HG02938 (cell line): ENCODE measurements around the gene ERFL.

Experiments used
- ATAC-seq: cut with Tn5 transposase; IDR thresholded peaks from one replicate; pipeline ENCODE4 v1.9.1; 2021; ENCODE audit warnings: mild to moderate bottlenecking, moderate library complexity; ENCODE audit not compliant: unreplicated experiment

ERFL gene

DNA sequence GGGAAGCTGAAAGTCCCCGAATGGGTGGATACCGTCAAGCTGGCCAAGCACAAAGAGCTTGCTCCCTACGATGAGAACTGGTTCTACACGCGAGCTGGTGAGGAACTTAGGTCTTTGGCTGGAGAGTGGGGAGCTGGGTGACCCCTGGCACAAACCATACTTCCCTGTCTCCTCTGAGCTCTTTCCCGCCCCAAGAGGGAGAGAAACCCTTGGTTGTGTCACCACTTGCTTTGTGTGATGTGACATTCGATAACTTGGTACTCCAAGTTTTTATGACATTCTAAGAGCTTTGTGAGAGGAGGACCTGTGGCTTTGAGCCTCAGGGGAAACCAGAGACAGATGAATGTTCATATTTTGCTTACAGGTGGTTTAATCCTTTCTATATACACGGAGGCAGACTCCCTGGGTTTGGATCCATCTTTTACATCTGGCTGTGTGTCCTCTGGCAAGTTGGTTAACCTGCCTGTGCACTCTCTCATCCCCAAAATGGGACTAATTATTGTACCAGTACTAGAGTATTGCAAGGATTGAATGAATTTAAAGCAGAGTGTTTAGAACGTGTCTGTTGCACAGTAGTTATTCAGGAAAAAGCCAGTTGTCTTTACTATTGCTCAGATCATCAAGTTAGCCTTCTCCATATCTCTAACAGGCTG lies 67.0 kb downstream of the ERFL start:
- no peak for ATAC-seq

- no peak for ATAC-seq
These were observed 67.7 kb downstream of the ERFL start for GRCh38 chr19:41860419-41861115.

DNA sequence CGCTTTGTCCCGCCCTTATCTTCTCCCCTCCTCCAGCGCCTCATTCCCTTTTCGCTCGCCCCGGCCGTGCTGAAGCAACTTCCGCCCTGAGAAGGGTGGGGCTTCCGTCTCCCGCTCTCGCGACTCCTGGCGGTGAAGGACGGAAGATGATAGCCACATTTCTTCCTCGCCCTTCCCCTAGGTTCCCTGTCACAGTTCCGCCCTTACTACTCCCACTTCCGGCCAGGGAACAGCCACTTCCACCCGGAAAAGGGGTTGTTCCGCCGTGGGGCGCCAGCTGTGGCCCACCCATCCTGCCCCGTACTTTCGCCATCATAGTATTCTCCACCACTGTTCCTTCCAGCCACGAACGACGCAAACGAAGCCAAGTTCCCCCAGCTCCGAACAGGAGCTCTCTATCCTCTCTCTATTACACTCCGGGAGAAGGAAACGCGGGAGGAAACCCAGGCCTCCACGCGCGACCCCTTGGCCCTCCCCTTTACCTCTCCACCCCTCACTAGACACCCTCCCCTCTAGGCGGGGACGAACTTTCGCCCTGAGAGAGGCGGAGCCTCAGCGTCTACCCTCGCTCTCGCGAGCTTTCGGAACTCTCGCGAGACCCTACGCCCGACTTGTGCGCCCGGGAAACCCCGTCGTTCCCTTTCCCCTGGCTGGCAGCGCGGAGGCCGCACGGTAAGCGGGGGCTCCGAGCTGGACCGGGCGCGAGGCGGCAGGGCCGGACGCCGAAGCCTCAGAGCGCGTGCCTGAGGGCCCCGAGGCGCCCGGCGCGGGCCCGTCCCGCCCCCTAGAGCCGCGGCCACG lies 68.4 kb downstream of the ERFL start, which contains the start of gene RPS19:
Gene RPS19 (plus strand): TSS at position 638 of the 801 bp plus-strand sequence. CDS start 520 bp downstream, outside the sequence.
- ATAC-seq: peak; percentile 79

DNA sequence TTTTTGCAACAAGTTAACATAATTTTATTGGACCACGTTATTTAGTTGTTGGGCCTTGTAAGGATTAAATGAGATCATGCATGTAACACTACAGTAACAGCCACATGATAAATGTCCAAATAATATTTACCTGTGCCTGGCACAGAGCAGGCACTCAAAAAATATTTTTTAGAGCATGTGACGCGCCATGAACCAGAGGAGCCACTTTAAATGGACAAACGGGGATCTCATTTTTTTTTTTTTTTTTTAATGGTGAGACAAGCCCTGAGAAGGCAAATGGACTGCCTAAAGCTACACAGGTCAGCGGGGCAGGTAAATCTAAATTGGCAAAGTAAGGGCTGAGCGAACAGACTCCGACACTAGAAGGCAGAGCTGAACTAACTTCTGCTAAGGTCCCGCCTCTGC lies 69.0 kb downstream of the ERFL start:
- no peak for ATAC-seq
